GM12874 (cell line): ENCODE data around the gene SEMA6C.

Source experiments
- TF ChIP-seq, protein P1 (sequence below): IDR thresholded peaks from 2 replicates; pipeline ENCODE4 v1.5.1; 2011; ENCODE audit warnings: low read depth, mild to moderate bottlenecking, control low read depth, low read length, moderate library complexity; ENCODE audit not compliant: insufficient read depth

Gene SEMA6C

DNA sequence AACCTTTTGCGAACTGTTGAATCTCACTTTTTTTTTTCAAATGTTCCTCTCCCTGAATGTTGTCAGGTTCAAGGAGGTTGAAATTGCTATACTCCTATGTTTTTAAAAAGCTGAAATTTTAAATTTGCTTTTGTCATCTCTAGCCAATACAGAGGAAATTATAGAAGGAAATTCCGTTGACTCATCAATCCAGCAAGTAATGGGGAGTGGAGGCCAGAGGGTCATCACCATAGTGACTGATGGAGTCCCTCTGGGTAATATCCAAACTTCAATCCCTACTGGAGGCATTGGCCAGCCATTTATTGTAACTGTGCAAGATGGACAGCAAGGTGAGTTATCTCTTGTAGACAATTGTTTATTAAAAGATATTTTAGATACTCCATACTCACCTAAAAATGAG, 39.5 kb downstream of the SEMA6C start:
- TF ChIP-seq, protein P1, sequence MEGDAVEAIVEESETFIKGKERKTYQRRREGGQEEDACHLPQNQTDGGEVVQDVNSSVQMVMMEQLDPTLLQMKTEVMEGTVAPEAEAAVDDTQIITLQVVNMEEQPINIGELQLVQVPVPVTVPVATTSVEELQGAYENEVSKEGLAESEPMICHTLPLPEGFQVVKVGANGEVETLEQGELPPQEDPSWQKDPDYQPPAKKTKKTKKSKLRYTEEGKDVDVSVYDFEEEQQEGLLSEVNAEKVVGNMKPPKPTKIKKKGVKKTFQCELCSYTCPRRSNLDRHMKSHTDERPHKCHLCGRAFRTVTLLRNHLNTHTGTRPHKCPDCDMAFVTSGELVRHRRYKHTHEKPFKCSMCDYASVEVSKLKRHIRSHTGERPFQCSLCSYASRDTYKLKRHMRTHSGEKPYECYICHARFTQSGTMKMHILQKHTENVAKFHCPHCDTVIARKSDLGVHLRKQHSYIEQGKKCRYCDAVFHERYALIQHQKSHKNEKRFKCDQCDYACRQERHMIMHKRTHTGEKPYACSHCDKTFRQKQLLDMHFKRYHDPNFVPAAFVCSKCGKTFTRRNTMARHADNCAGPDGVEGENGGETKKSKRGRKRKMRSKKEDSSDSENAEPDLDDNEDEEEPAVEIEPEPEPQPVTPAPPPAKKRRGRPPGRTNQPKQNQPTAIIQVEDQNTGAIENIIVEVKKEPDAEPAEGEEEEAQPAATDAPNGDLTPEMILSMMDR: no peak

- TF ChIP-seq, protein P1: no peak
These were observed 41.8 kb downstream of the SEMA6C start for GRCh38 chr1:151104630-151105029.

- TF ChIP-seq, protein P1: no peak
These were observed 48.3 kb downstream of the SEMA6C start for GRCh38 chr1:151098126-151098525.

DNA sequence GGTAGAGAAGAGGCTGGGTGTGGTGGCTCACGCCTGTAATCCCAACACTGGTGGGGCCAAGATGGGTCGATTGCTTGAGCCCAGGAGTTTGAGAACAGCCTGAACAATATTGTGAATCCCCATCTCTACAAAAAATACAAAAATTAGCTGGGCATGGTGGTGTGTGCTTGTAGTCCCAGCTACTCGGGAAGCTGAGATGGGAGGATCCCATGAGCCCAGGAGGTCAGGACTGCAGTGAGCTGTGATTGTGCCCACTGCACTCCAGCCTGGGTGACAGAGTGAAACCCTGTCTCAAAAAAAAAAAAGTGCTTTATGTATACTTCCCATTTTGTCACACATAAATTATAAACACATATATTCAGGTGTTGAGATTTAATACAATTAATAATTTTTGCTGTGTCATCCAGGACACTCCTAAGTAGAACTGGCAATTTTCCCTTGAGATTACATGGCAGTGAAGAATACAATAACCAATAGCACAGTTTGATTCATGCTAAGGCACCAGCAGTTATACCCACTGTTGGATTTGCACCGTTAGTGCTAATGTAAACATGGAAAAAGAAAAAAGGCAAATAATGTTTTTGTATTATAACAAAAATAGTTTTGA, 60.4 kb downstream of the SEMA6C start:
- TF ChIP-seq, protein P1: no peak
